D721Med (cell line): ENCODE results near the gene AP2A2.

Experiments
- DNase-seq: peaks from one replicate; pipeline ENCODE4 v3.0.0; 2011; ENCODE audit warnings: low spot score; ENCODE audit not compliant: insufficient read length
- FAIRE-seq: peaks from 2 replicates; lab custom pipeline; 2011; peaks lifted over from hg19 to GRCh38; lab: Jason Lieb, UNC
- CTCF ChIP-seq: IDR thresholded peaks from 2 replicates; pipeline ENCODE4 v1.5.1; 2012; ENCODE audit warnings: mild to moderate bottlenecking, control low read depth; ENCODE audit not compliant: insufficient read depth; ENCODE audit errors: missing control alignments

The AP2A2 gene

GRCh38 chr11:1030556-1030955 lies 104.9 kb downstream of the AP2A2 start:
- no peak for DNase-seq
- no peak for FAIRE-seq
- no peak for TF ChIP-seq CTCF

DNA sequence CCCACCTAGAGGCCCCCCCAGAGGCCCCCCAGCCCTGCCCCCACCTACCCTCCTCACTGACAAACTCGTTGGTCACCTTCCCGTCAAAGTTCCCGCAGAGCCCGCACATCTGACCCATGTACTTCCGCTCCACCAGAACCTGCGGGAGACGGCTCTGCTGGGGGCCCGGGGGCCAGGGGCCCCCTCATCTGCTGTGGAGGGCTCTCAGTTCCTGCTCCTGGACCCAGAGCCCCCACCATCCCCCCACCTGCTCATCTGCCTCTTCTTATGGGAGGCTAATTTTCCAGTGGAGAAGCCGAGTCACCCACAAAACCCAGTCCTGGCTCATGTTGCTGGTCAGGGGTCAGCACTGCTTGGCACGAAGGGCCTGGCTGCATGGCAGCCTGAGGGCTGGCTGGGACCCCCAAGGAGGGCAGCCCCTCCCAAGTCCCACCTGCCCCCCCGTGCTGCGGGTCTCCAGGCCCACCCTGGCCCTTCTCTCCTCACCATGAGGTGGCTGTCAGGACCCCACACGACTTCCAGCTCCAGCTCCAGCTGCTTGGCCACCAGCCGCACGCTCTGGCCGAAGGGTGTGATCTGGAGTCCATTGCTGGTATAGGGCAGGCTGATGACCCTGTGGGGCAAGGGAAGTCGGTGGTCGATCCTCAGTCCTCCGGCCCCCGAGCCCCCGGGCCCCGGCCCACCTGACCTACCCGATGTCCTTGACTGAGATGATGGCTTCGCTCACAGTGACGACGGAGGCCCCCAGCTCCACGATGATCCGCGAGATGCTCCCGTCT lies 105.6 kb downstream of the AP2A2 start:
- FAIRE-seq (no peak), DNase-seq (no peak)
- no peak for TF ChIP-seq CTCF

GRCh38 chr11:1032310-1032891 lies 106.7 kb downstream of the AP2A2 start:
- TF ChIP-seq CTCF: no peak
- DNase-seq (no peak), FAIRE-seq (no peak)

GRCh38 chr11:1033016-1033798 lies 107.5 kb downstream of the AP2A2 start:
- DNase-seq (no peak), FAIRE-seq (no peak)
- TF ChIP-seq CTCF: no peak

- TF ChIP-seq CTCF: no peak
- FAIRE-seq: no peak
- no peak for DNase-seq
These were observed 108.3 kb downstream of the AP2A2 start for GRCh38 chr11:1034001-1034400.

DNA sequence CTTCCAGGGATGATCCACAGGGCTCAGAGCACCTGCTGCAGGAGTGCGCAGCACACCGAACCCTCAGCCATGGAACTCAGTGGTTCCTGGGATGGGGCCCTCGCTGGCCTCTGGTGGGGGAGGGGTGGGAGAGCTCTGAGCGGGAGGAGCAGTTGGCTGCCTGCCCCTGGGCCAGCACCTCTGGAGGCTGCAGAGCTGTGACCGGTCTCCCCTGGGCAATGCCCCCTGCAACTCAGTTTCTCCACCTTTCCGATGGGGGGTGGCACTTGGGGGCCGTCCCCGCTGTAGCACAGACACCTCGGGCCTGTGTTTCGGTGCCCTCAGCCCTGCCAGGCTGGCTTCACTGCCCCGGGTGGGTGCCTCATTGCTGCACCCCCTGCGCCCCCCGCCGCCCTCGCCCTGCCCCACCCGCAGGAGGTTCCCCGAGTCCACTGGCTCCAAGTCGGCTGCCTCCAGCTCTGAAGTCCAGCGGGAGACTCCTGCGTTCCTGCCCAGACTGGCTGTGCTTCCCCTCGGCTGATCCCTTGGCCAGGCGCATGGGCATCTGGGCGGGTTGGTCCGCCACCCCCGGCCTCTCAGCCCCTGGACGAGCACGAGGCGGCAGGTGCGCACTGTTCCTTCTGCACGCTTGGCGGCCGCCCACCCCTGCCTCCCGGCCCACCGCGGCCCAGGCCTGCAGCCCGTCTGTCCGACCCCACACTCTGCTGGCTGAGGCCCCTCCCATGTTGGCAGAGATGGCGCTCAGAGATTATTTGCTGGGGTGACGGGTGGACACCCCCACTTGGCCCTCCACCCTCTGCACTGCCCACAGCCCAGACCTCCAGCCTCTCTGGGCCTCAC lies 109.0 kb downstream of the AP2A2 start:
- TF ChIP-seq CTCF: no peak
- DNase-seq (no peak), FAIRE-seq (no peak)
